Loucy (cell line): Measurements from ENCODE around the gene PITPNC1.

ENCODE experiments used
- H2AFZ ChIP-seq: fragments of 200-600 bp; sonication (generic); 2 replicates; pipeline ENCODE4 v1.6.0; 2016; ENCODE audit warnings: antibody characterized with exemption, mild to moderate bottlenecking, low read length, moderate library complexity
- H3F3A ChIP-seq: fragments of 200-600 bp; 2 replicates; pipeline ENCODE4 v1.6.0; 2016; ENCODE audit warnings: antibody characterized with exemption, low read depth, mild to moderate bottlenecking
- H3K27me3 ChIP-seq: fragments of 200-600 bp; sonication (generic); 2 replicates; pipeline ENCODE4 v1.6.1; 2014; ENCODE audit warnings: low read length, mild to moderate bottlenecking; ENCODE audit not compliant: insufficient read depth, poor library complexity, severe bottlenecking
- H3K36me3 ChIP-seq: fragments of 200-600 bp; sonication (generic); 2 replicates; pipeline ENCODE4 v1.6.1; 2016; ENCODE audit warnings: low read length; ENCODE audit not compliant: insufficient read depth
- H3K4me1 ChIP-seq: fragments of 200-600 bp; sonication (generic); 2 replicates; pipeline ENCODE4 v1.5.1; 2014; ENCODE audit warnings: low read length, mild to moderate bottlenecking; ENCODE audit not compliant: insufficient read depth, poor library complexity, severe bottlenecking
- H3K4me2 ChIP-seq: fragments of 200-600 bp; sonication (generic); 2 replicates; pipeline ENCODE4 v1.6.0; 2014; ENCODE audit warnings: antibody characterized with exemption, low read length, low read depth, mild to moderate bottlenecking; ENCODE audit not compliant: poor library complexity, severe bottlenecking
- H3K4me3 ChIP-seq: fragments of 200-600 bp; sonication (generic); 2 replicates; pipeline ENCODE4 v1.5.1; 2014; ENCODE audit warnings: low read length, mild to moderate bottlenecking, mixed read lengths; ENCODE audit not compliant: poor library complexity, severe bottlenecking
- H3K79me2 ChIP-seq: fragments of 200-600 bp; sonication (generic); 2 replicates; pipeline ENCODE4 v1.6.1; 2014; ENCODE audit warnings: low read length; ENCODE audit not compliant: insufficient read depth
- H3K9ac ChIP-seq: fragments of 200-600 bp; sonication (generic); 2 replicates; pipeline ENCODE4 v1.6.0; 2014; ENCODE audit warnings: mild to moderate bottlenecking, low read depth, low read length, moderate library complexity; ENCODE audit not compliant: poor library complexity, severe bottlenecking
- H3K9me2 ChIP-seq: fragments of 200-600 bp; sonication (generic); replicated peaks from 2 replicates; pipeline ENCODE4 v1.6.1; 2016; ENCODE audit warnings: low read depth, low read length, mixed read lengths
- H3K9me3 ChIP-seq: fragments of 200-600 bp; sonication (generic); 2 replicates; pipeline ENCODE4 v1.6.1; 2014; ENCODE audit warnings: mild to moderate bottlenecking, antibody characterized with exemption, low read length, low read depth; ENCODE audit not compliant: insufficient read depth
- H4K20me1 ChIP-seq: fragments of 200-600 bp; sonication (generic); 2 replicates; pipeline ENCODE4 v1.6.0; 2014; ENCODE audit warnings: antibody characterized with exemption, low read length, mild to moderate bottlenecking; ENCODE audit not compliant: insufficient read depth, poor library complexity, severe bottlenecking
- EZH2phosphoT487 ChIP-seq: fragments of 200-600 bp; IDR thresholded peaks from 2 replicates; pipeline ENCODE4 v1.6.1; 2018; ENCODE audit warnings: antibody characterized with exemption, mild to moderate bottlenecking, moderate library complexity, borderline replicate concordance
- TF ChIP-seq, protein P1 (sequence below): fragments of 200-600 bp; sonication (generic); conservative IDR thresholded peaks from 2 replicates; pipeline ENCODE4 v1.5.1; 2014; ENCODE audit warnings: mild to moderate bottlenecking, antibody characterized with exemption, low read length

Gene PITPNC1

GRCh38 chr17:67412032-67412431, 35.0 kb downstream of the PITPNC1 start:
- no peaks in the 10 kb centered on the region for H4K20me1 ChIP-seq
- H3K27me3 ChIP-seq = no peaks in the 10 kb centered on the region
- H3K9me2 ChIP-seq = no peaks in the 10 kb centered on the region
- no peaks in the 10 kb centered on the region for H3K36me3 ChIP-seq
- H3F3A ChIP-seq = no peaks in the 10 kb centered on the region
- H3K4me3 ChIP-seq = no peak overlapping the region
- TF ChIP-seq, protein P1, sequence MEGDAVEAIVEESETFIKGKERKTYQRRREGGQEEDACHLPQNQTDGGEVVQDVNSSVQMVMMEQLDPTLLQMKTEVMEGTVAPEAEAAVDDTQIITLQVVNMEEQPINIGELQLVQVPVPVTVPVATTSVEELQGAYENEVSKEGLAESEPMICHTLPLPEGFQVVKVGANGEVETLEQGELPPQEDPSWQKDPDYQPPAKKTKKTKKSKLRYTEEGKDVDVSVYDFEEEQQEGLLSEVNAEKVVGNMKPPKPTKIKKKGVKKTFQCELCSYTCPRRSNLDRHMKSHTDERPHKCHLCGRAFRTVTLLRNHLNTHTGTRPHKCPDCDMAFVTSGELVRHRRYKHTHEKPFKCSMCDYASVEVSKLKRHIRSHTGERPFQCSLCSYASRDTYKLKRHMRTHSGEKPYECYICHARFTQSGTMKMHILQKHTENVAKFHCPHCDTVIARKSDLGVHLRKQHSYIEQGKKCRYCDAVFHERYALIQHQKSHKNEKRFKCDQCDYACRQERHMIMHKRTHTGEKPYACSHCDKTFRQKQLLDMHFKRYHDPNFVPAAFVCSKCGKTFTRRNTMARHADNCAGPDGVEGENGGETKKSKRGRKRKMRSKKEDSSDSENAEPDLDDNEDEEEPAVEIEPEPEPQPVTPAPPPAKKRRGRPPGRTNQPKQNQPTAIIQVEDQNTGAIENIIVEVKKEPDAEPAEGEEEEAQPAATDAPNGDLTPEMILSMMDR = no peak
- no peak for TF ChIP-seq EZH2phosphoT487
- no peak overlapping the region for H2AFZ ChIP-seq
- H3K79me2 ChIP-seq = no peaks in the 10 kb centered on the region
- no peak overlapping the region for H3K9ac ChIP-seq
- no peak overlapping the region for H3K4me2 ChIP-seq
- no peaks in the 10 kb centered on the region for H3K9me3 ChIP-seq
- H3K4me1 ChIP-seq = no peaks in the 10 kb centered on the region

- no peak overlapping the region for H3K4me3 ChIP-seq
- H3K9ac ChIP-seq = no peak overlapping the region
- H3K4me1 ChIP-seq = no peaks in the 10 kb centered on the region
- H3K4me2 ChIP-seq = no peak overlapping the region
- no peaks in the 10 kb centered on the region for H3K9me2 ChIP-seq
- no peaks in the 10 kb centered on the region for H3K27me3 ChIP-seq
- H4K20me1 ChIP-seq = no peaks in the 10 kb centered on the region
- H2AFZ ChIP-seq = no peak overlapping the region
- no peaks in the 10 kb centered on the region for H3K36me3 ChIP-seq
- no peaks in the 10 kb centered on the region for H3K9me3 ChIP-seq
- H3K79me2 ChIP-seq = no peaks in the 10 kb centered on the region
- H3F3A ChIP-seq = no peaks in the 10 kb centered on the region
- TF ChIP-seq, protein P1 = no peak
- no peak for TF ChIP-seq EZH2phosphoT487
These were observed 35.9 kb downstream of the PITPNC1 start for GRCh38 chr17:67412941-67413340.

DNA sequence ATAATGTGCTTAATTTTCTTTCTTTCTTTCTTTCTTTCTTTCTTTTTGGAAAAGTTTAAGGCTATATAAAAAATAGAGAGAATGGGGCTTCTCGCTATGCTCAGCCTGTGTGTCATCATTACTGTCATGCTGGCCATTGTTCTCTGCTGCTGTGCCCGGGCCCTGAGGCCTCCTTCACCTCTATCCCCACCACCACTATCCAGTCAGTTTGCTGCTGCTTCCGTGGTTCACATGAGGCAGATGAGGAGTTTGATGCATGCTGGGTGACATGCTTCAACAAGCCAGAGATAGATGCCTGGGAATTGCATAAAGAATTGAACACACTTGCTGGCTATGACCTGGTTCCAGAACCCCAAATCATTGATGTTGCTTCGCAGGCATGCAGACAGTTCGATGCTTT, 36.3 kb downstream of the PITPNC1 start:
- Histone ChIP-seq H3K4me2 (no peak overlapping the region), H3K36me3 (no peaks in the 10 kb centered on the region), H3K27me3 (no peaks in the 10 kb centered on the region), H3F3A (no peaks in the 10 kb centered on the region), H3K4me3 (no peak overlapping the region), H3K9ac (no peak overlapping the region), H3K9me3 (no peaks in the 10 kb centered on the region), H3K79me2 (no peaks in the 10 kb centered on the region), H4K20me1 (no peaks in the 10 kb centered on the region), H3K4me1 (no peaks in the 10 kb centered on the region), H2AFZ (no peak overlapping the region), H3K9me2 (no peaks in the 10 kb centered on the region)
- TF ChIP-seq EZH2phosphoT487 = no peak
- TF ChIP-seq, protein P1 = no peak
